Femur (tissue), 1 donor: ENCODE measurements around the gene CDH12.

Experiments used
- DNase-seq: peaks from one replicate; pipeline ENCODE4 v3.0.0-alpha.2; 2017

Gene CDH12

DNA sequence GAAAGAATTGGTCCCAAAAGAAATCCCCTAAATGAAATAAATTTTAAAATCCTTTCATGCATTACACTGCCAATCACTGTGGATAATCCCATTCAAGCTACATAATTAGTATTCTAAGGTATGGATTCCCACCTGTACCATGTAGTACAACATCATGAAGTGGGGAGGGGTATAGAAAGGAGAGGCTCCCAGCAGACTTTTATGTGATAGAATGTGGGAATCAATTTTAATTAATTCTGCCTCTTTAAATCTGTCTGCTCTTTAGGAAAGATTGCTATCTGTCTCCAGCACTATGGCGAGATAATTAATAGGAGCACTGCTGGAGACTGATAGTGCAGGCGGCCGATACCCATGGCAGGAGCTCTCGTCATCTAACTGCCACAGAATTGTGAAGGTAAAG is 95.4 kb downstream of the CDH12 start:
- no peak for DNase-seq

DNA sequence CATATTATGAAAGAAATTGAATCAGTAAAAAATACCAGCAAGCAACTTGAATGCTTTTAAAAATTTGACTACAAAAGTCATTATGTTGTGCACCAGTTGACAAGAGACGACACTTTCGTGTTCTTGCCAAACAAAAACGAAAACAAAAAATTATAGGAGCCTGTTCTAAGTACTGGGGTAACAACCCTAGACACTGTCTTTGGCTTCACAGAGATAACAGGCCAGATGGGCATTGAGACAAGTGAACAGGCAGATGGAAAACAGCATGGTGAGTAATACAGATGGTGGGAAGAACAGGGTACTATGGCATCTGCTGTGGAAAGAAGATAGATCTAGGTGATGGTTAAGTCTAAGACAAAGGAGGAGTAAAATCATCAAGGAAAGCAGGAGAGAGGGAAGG is 99.0 kb downstream of the CDH12 start:
- no peak for DNase-seq

DNA sequence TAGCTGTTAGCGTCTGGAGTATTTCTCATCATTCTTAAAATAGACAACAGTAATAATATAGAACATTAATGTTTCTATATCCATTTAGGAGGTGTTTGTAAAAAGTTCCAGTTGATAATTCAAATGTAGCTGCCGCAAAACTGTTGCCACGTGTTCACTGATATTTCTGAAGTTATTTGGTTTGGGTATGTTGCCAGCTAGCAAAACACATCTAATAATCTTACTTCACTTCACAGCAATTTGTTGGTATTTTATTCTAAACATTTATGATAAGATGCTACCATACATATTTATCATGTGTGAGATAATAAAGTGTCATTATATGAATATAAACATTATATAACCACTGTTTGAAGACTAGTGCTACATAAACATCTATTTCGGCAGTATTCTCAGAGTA is 101.6 kb downstream of the CDH12 start:
- no peak for DNase-seq

DNA sequence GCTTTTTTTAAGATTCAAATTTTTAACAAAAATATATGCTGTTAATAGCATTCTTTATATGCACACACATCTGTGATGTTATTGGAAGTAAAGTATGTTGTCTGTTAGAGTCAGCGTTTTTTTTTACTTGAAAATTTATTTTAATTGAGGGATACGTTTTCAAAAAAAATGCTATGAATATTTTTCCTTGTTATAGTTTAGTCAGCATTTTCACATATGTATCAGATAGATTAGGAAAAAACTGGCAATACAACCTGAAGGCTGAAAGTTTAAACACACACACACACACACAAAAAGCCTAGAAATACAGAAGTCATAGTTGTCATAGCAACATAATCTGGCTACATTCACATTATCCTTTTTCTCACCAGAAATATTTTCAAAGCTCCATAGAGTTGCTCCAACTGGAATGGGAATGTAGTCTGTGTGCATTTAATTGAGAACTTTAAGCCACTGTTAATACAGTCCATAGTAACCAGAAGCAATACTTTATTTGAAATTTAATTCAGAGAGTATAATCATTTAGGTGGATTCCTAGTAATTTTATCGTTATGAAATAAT is 116.6 kb downstream of the CDH12 start:
- no peak for DNase-seq

DNA sequence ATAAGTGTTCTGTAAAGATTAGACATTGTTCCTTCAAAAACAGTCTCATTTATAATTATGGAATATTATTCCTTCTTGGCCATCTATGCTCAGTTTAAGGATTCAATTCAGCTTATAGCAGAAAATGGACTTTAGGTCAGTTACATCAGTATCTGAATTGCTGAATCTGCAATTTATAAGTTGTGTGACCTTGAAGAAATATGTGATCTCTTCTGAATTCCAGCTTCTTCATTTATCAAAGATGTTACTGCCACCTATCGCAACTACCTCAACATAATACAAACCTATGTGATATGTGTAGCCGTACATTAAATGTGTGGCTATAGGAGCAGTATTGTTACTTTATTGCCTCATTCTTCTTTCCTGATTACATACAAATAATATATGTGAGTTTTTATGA is 118.2 kb downstream of the CDH12 start:
- no peak for DNase-seq

DNA sequence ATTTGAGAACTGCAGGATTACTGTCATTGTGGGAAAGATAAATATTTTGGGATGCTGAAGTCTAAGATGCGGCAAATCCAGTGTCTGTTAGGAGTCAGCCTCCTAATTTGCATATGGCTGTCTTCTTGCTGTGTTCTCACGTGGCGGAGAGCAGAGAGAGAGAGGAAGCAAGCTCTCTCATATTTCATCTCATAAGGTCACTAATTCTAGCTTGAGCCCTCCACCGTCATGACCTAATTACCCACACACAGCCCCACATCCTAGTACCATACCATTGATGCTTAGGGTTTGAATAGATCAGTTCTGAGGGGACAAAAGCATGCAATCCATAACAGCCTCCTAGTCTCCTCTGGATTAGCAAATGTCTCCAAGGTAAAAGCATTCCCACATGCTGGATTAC is 124.5 kb downstream of the CDH12 start:
- DNase-seq = no peak

DNA sequence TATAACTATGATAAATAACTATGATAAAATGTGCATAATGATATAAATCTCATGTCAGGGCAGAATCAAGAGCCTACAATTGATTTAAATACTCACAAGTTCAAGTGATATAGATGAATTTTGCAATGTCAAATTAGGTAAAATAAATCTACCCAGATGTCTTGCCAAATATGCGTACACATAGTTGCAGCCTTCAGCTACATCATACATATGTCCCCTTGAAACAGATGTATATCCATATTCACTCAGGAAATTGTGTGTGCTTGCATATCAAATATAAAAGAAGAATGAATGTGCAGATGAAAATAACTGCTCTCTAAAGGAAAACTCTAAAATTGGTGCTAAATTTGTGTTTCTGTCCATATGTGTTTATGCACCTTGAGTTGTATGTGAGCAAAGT is 130.7 kb downstream of the CDH12 start:
- DNase-seq = no peak

DNA sequence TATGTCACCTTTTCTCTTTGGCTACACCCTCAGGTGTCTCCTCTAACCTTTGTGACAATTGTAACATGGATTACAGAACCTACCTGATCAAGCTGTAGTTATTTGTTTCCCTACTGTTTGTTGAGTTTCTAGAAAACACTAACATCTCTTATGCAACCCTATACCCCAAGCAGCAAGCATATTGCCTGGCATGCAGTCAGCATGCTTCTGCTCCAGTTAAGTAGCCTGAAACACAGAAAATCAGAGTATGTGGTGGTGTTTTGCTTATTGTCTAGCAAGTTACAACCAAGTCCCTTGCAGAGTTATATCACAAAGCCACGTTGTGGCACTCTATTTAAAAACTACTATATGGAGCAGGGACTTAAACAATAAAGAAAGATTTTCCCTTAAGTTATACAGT is 131.1 kb downstream of the CDH12 start:
- DNase-seq = no peak

DNA sequence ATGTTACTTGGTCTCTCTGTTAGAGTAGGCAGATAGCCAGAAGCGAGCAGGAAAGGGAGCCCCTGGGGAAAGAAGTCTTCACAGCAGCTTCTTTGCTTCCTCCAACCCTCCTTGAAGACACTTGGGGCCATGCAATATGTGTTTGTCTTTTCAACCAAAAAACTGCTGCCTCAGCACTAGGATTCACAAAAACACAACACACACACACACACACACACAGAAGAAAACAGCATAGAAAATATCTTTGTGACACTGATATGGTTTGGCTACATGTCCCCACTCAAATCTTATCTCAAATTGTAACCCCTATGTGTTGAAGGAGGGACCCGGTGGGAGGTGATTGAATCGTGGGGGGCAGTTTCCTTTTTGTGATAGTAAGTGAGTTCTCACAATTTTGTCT is 133.3 kb downstream of the CDH12 start:
- no peak for DNase-seq

DNA sequence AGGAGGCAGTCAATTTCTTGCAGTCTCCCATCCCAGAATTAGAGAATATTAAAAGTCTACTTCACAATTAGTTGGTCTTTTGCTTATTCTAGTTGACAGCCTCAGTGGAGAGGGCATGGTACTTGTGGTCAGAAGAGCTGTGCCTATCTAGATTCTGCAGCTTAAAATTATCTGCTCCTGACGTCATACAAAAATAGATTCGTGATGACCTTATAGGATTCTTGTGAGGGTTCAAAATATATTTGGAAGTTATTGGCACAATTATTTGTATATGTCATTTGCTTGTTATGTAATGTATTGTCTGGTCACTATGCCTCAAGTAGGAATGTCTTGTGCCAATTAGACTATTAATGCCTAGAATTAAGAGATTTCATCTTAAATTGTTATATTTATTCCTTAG is 142.5 kb downstream of the CDH12 start:
- no peak for DNase-seq

DNA sequence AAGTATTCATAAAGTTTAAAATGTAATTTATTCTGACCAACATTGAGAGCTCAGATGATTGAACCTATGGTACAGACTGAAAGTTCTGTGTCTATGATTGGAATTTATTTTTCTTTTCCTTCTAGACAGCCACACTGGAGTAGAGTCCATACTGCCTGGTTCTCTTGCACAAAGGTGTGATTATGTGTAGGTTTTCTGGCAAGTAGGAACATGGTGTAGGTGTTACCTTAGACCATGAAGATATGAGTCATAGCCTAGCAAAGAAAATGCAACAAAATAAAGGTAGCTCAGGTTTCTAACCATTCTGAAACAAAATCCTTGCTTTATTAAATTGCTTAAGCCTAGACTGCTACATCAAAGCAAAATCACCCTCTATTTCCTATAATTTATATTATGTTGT is 143.4 kb downstream of the CDH12 start:
- no peak for DNase-seq

DNA sequence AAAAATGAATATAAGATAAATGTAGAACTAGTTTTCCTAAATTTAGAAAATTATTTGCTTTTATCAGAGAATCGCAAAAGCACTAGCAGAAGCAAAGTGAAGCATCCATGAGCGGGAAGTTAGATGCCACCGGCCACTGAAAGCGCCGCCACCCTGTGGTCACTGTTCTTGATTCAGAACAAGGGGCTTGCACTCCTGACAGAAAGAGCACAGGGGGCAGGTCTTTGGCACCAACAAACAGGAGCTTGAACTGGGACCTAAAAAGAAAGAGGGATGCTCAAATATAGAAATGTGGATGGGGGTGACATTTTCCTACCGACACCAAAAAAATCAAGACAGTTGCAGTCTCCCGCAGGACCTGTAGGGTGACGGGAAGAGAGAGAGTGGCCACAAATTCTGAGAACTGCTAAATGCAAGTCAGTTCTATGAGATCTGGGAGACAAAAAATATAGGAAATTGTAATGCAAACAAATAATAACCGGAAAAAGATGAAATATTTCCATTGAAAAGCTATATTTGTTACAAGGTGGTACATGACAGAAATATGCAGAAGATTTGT is 144.3 kb downstream of the CDH12 start:
- no peak for DNase-seq

DNA sequence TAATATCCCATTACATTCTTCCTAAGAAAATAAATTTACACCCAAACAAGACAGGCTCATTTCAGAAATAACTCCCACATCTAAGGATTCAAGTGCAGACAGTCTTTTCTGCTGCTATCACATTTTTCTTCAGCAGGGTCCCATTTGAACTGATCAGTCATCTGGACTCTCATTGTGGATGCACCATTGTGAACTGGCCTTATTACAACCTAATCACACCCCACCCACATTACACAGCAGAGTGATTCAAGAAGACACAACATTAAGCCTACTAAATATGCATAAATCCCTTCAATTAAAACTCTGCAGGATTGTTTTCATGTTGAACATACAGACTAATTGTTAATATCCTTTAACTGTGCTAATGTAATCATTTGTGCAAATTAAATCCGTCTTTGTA is 146.2 kb downstream of the CDH12 start:
- no peak for DNase-seq

DNA sequence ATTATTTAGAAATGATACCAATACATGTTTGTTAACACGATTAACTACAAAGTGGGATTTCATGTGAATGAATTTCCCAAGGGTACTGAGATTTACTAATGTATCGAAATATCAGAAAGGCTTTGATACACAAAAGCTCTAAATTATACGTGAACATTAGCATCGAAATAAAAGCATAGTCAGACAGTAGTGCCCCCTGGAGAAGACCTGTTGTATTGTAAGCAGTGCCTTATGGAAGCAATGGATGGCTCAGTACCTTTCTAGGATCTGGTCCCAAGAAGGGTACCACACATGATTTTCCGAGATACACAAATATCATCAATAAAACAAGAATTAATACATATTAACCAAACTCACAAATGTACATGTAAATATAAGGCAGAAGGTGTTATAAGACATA is 153.8 kb downstream of the CDH12 start:
- DNase-seq = no peak

DNA sequence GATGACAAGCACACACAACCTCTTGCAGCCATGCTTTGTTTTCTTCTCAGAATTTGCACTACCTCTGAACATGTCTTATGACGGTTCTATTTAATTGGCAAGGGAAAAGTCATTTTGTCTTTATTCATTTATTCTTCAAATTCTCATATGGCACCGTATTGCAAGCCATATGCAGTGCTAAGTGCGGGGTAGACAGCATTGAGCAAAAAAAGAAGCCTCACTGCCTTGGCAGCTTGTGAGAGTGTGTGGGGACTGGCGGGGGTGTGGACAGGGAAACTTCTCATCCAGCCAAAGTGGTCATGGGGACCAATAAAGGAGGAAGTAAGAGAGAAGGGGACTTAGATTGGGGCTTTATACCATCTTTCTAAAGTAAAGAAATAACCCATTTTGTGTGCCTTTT is 160.0 kb downstream of the CDH12 start:
- no peak for DNase-seq

DNA sequence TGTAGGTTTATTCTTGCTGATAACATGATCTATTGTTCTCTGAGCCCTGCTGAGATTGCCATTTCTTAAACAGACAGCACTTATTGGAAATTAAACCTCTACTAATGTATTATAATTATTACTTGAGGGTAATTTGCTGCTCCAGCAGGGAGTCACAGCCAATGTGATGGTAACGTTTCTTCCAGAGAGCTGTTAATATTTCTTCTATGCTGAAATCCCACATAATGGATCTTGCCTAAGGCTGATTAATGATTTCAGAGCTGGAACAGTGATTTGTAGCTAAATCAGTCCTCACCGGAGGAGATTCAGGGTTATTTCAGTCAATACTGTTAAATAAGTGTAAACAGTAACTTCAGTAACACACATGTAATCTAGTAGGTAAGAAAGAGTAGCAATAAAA is 170.1 kb downstream of the CDH12 start:
- DNase-seq = no peak

DNA sequence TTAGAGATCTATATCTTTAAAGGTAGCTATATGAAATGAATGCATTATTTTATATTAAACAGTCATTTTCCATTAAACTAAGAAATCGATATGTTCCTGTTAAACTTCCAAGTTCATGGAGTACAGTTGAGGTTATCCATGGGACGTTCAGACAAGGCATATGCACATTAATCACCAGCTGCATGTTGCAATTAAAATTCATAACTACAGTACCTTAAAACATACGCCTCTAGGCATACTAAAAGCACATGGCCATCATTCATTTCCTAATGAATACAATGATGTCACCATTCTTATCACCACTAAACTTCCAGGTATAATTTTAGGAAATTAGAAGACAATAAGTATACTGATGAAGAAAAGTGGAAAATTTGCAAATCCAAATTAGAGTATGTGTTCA is 174.3 kb downstream of the CDH12 start:
- no peak for DNase-seq

DNA sequence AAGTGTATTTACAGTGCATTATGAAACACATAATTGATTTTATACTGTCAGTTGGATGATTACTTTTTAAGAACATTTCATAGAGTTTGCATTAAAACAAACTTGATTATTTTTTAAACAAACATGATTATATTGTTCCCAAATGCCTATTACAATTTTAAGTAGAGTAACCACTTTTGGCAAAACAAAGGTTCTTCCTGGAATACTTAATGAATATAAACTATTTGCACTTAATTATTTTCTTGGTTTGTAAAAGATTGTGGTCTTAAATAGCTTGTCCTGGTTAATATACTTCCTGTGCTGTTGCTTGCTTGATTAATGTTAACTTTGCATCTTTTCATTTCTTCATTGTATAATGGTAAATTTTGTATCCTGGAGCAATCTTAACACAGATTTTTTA is 180.0 kb downstream of the CDH12 start:
- no peak for DNase-seq

DNA sequence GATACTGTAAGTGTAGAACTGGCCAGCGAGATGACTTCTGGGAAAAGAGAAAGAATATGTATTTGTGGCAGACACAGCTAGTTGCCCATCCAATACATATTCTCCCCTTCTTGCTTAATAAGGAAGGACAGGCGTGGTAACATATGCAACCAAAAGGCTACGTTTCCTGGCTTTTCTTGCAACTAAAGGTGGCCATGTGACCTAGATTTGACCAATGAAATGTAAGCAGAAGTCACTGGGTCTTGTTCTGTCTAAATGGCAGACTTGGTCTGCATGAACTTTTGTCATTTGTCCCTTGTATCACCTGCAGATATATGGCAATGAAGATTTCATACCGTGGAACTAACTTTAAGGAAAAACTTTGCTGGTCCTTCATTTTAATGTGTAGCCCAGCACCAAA is 183.8 kb downstream of the CDH12 start:
- no peak for DNase-seq

DNA sequence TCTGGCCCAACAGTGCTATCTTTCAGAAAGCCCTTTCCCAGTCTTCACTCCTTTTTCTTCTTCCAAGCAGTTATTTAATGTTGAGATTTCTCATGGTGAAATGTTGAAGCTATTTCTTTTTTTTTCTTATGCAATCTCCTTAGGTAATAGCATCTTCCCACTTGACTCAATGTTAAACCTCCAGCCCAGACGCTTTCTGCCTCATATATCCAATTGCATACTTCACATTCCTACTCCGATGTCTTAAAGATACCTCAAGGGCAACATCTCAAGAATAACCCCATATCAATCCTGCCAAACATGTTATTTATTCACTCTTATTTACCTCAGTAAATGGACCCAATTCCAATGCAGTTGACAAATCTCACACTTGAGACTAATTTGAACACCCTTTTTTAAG is 187.3 kb downstream of the CDH12 start:
- DNase-seq = no peak

DNA sequence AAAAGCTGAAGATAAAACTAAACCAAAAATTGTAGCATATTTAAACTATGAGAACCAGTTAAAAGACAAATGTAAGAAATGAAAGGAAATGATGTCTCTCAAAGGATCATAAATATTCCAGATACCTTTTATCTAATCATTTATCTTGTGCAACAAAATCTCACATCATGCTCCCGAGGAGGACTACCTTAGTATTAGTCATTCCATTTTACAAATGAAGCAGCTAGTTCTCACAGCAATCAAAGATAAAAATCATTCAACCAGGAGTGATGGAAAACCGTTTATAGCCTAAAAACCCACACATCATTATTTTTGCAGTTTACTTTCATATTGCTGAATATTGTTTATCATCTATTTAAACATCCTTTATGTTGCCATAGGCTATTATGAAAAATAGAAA is 190.0 kb downstream of the CDH12 start:
- DNase-seq = no peak

DNA sequence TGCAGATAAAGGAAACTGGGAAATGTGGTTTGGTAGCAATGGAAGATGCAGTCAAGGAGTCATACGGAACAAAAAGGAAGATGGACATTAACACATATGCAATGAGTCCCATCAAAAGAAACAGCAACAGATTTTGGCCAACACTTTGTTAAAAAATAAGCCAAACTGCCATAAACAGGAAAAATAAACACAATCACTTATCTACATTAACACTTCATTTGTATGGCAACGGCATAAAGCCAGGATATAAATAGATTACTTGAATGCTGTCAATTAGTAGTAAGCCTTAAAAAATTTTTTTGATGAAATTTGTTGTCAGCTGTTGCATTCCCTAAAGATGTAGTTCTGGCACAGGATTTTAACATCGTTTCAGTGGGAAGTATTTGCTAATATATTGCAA is 190.8 kb downstream of the CDH12 start:
- no peak for DNase-seq

DNA sequence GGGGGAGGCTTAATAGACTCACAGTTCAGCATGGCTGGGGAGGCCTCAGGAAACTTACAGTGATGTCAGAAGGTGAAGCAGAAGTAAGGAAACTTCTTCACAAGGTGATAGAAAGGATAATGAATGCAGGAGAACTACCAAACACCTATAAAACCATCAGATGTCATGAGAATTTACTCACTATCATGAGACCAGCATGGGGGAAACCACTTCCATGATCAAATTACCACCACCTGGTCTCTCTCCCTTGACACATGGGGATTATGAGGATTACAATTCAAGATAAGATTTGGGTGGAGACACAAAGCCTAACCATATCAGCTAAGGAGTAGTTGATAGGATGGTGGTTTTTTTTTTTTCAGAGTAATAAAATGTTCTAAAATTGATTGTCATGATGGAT is 201.8 kb downstream of the CDH12 start:
- no peak for DNase-seq

DNA sequence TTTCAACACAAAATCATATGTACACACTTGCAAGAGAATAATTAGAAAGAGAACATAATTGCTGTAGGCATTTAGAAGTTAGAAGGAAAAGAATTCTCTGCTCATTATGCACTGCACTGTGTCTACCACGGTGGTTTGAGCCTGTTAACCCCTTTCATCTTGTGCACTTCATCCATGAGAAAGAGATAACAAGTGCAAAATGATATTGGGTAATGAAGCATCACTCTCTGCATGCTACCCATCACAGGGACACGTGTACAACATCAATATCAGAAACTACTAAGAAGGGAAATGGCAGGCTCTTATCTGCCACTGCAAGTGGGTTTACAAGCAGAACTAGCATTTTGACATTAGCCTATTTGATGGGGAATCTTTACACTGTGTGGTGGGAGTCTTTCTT is 202.6 kb downstream of the CDH12 start:
- DNase-seq = no peak

DNA sequence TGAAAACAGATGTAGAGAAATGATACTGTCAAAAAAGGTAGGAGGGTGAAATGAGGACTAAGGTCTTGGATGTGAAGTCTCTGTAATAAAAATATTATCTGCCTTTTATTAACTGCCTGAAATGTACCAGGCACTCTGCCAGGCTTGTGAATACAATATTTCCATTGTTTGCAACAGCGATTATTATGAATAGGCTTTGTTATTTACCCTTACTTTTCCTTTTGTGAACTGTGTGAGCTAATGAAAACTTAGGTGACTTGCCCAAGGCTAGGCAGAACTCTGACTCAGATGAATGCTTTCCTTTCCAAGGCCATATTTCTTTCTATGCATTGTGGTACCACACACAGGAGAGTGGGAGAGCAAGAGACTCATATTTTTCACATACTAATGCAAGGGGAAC is 204.1 kb downstream of the CDH12 start:
- no peak for DNase-seq

DNA sequence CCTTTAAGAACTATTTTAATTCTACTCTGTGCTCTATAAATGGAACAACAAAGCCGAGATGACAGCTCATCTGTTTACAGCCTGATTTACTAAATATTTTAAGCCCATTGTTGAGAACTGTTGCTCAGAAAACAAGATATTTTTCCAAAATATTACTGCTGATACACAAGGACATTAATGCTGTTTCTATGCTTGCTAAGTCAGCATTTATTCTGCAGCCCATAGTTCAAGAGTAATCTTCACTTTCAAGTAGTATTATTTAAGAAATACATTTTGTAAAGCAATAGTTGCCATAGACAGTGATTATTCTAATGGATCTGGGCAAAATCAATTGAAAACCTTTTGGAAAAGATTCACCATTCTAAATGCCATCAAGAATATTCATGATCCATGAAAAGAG is 208.3 kb downstream of the CDH12 start:
- no peak for DNase-seq
